DND-41 (cell line): ENCODE results near the gene ITGB1BP1.

Source experiments
- ATAC-seq: fragments of 200-7000 bp; cut with Tn5 transposase; 3 replicates; pipeline ENCODE4 v1.9.1; 2021; ENCODE audit warnings: low read depth; ENCODE audit not compliant: insufficient read depth
- DNase-seq: peaks from one replicate; pipeline ENCODE4 v3.0.0-alpha.2; 2020
- H2AFZ ChIP-seq: 2 replicates; pipeline ENCODE4 v1.6.0; 2012; ENCODE audit warnings: low read depth, low read length
- H3K27ac ChIP-seq: 2 replicates; pipeline ENCODE4 v1.5.1; 2012; ENCODE audit warnings: low read length, inconsistent platforms
- H3K27me3 ChIP-seq: fragments of 200-600 bp; sonication (generic); 2 replicates; pipeline ENCODE4 v1.6.0; 2012; ENCODE audit warnings: low read length, mild to moderate bottlenecking, inconsistent platforms; ENCODE audit not compliant: insufficient read depth, poor library complexity
- H3K36me3 ChIP-seq: 2 replicates; pipeline ENCODE4 v1.5.1; 2012; ENCODE audit warnings: low read length, inconsistent platforms; ENCODE audit not compliant: insufficient read depth
- H3K4me1 ChIP-seq: 2 replicates; pipeline ENCODE4 v1.5.1; 2012; ENCODE audit warnings: mild to moderate bottlenecking, low read length; ENCODE audit not compliant: insufficient read depth
- H3K4me2 ChIP-seq: 2 replicates; pipeline ENCODE4 v1.6.0; 2012; ENCODE audit warnings: mild to moderate bottlenecking, moderate library complexity, low read length, inconsistent platforms; ENCODE audit not compliant: insufficient read depth
- H3K4me3 ChIP-seq, 2 experiments: fragments of 200-600 bp in 1 of 2; shearing (Covaris generic) in 1 of 2; 2 replicates each; pipeline ENCODE4 v1.5.1; 2012 to 2016; ENCODE audit warnings: inconsistent platforms in 2 of 2, low read length in 2 of 2, mild to moderate bottlenecking in 2 of 2, low read depth in 1 of 2, moderate library complexity in 1 of 2
- H3K79me2 ChIP-seq: 2 replicates; pipeline ENCODE4 v1.6.0; 2012; ENCODE audit warnings: low read length, inconsistent platforms; ENCODE audit not compliant: insufficient read depth
- H3K9ac ChIP-seq: 2 replicates; pipeline ENCODE4 v1.6.0; 2012; ENCODE audit warnings: low read depth, mild to moderate bottlenecking, inconsistent platforms, low read length, moderate library complexity
- H3K9me3 ChIP-seq: 2 replicates; pipeline ENCODE4 v1.5.1; 2012; ENCODE audit warnings: low read length, moderate library complexity, mild to moderate bottlenecking, inconsistent platforms; ENCODE audit not compliant: insufficient read depth, severe bottlenecking
- H4K20me1 ChIP-seq: 2 replicates; pipeline ENCODE4 v1.6.0; 2012; ENCODE audit warnings: low read length; ENCODE audit not compliant: insufficient read depth
- EZH2 ChIP-seq: IDR thresholded peaks from 3 replicates; pipeline ENCODE4 v1.6.1; 2012; ENCODE audit warnings: borderline replicate concordance, low read depth, mild to moderate bottlenecking, moderate library complexity, low read length, inconsistent platforms; ENCODE audit not compliant: severe bottlenecking
- TF ChIP-seq, protein P1 (sequence below): IDR thresholded peaks from 2 replicates; pipeline ENCODE4 v1.5.1; 2012; ENCODE audit warnings: borderline replicate concordance, low read length, moderate library complexity, mild to moderate bottlenecking; ENCODE audit not compliant: poor library complexity, severe bottlenecking; ENCODE audit errors: extremely low read depth

The ITGB1BP1 gene

DNA sequence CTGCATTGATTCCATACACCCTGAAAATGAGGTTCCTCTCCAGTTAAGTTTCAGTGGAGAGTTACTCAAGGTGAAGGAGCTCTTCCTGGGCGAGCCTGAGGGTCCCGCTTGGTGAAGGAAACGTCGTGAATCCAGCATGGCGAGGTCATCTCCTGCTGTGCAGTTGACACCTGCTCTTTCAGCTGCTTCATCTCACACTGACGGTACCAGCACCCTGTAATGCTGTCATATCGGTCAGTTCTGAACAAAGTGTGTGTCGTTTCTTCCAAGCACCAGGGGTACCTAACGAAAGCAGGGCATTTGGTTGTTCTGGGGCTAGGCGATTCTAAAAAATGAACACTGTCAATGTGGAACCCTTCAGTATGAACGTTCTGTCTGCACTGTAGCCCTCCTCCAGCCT, 52.6 kb downstream of the ITGB1BP1 start:
- H4K20me1 ChIP-seq, result no peaks in the 10 kb centered on the region
- no peaks in the 10 kb centered on the region for H3K27me3 ChIP-seq
- no peaks in the 10 kb centered on the region for H3K9me3 ChIP-seq
- no peaks in the 10 kb centered on the region for H3K4me1 ChIP-seq
- no peak for TF ChIP-seq EZH2
- TF ChIP-seq, protein P1, sequence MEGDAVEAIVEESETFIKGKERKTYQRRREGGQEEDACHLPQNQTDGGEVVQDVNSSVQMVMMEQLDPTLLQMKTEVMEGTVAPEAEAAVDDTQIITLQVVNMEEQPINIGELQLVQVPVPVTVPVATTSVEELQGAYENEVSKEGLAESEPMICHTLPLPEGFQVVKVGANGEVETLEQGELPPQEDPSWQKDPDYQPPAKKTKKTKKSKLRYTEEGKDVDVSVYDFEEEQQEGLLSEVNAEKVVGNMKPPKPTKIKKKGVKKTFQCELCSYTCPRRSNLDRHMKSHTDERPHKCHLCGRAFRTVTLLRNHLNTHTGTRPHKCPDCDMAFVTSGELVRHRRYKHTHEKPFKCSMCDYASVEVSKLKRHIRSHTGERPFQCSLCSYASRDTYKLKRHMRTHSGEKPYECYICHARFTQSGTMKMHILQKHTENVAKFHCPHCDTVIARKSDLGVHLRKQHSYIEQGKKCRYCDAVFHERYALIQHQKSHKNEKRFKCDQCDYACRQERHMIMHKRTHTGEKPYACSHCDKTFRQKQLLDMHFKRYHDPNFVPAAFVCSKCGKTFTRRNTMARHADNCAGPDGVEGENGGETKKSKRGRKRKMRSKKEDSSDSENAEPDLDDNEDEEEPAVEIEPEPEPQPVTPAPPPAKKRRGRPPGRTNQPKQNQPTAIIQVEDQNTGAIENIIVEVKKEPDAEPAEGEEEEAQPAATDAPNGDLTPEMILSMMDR, result no peak
- no peak overlapping the region for H3K4me3 ChIP-seq
- no peaks in the 10 kb centered on the region for H3K79me2 ChIP-seq
- DNase-seq, result no peak
- H3K36me3 ChIP-seq, result peaks cover 30% of the 10 kb centered on the region
- no peak for ATAC-seq
- H3K4me2 ChIP-seq, result no peak overlapping the region
- no peak overlapping the region for H3K27ac ChIP-seq
- no peak overlapping the region for H2AFZ ChIP-seq
- H3K9ac ChIP-seq, result no peak overlapping the region

DNA sequence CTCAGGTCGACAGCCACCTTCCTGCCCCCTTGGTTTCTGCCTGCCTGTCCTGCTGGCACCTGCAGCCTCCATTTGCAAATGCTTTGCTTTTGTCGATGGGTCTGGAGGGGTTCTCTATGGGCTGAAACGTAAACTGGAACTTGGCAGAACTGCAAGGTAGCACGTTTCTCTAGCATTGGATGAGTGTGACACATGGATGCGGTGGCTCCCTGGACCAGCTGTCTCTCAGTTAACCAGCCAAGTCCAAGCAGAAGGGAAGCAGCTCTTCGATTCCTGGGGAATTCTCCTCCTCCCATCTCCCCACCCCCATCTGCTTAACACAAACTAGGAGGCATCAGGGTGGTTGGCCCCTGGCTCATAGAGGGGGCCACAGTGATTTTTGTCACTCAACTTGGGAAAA, 57.3 kb downstream of the ITGB1BP1 start:
- no peaks in the 10 kb centered on the region for H3K79me2 ChIP-seq
- peaks cover 27% of the 10 kb centered on the region; the same call in 1 of the 2 replicates for H3K36me3 ChIP-seq
- no peak for DNase-seq
- H3K27ac ChIP-seq, result no peak overlapping the region
- H3K4me2 ChIP-seq, result no peak overlapping the region
- no peaks in the 10 kb centered on the region for H3K27me3 ChIP-seq
- no peak overlapping the region for H3K9ac ChIP-seq
- no peak for ATAC-seq
- no peaks in the 10 kb centered on the region for H4K20me1 ChIP-seq
- TF ChIP-seq, protein P1, result no peak
- H3K4me3 ChIP-seq, result no peak overlapping the region
- H3K9me3 ChIP-seq, result no peaks in the 10 kb centered on the region
- no peak overlapping the region for H2AFZ ChIP-seq
- no peaks in the 10 kb centered on the region for H3K4me1 ChIP-seq

DNA sequence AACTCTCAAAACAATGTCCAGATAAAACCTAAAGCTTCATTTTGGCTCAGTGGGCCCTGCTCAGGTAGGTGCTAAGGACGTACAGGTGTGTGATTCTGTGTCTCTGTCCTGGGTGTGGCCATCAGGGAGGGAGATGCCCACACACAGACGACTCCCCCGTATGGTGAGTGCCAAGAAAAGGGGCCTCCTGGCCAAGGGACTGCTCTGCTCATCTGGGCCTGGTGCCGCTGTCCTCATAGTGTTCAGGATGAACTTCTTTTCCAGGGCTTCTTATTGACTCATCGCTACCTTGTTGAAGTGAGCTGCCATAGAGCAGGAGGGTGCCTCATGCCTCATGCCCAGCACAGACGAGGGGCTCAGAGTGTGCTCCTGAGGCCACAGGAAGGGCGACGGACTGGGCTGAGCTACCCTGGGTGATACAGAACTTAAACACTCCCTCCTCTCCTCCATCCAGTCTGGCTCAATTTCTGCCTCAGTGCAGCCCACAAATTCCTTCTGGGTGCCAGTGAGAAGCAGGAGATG, 57.8 kb downstream of the ITGB1BP1 start:
- no peak overlapping the region for H3K27ac ChIP-seq
- no peaks in the 10 kb centered on the region for H3K27me3 ChIP-seq
- no peak overlapping the region for H3K4me3 ChIP-seq
- H3K4me1 ChIP-seq, result no peaks in the 10 kb centered on the region
- H3K9me3 ChIP-seq, result no peaks in the 10 kb centered on the region
- TF ChIP-seq, protein P1, result no peak
- TF ChIP-seq EZH2, result no peak
- H3K79me2 ChIP-seq, result no peaks in the 10 kb centered on the region
- DNase-seq, result no peak
- H3K9ac ChIP-seq, result no peak overlapping the region
- H3K4me2 ChIP-seq, result no peak overlapping the region
- no peak for ATAC-seq
- H2AFZ ChIP-seq, result no peak overlapping the region
- no peaks in the 10 kb centered on the region for H4K20me1 ChIP-seq
- H3K36me3 ChIP-seq, result peaks cover 22% of the 10 kb centered on the region; the same call in 1 of the 2 replicates
